Measurements from ENCODE around the gene FOXP4. TPM values are rescaled to one million over a fixed set of nuclear protein-coding genes. Genes with fewer than 3 reads are reported as not detected.

Gene FOXP4
- total RNA-seq, 1 donor from 2014 or later, result 30.0 TPM

- H3K27ac ChIP-seq, result no peak overlapping the region
- intact Hi-C loops (cut with DNase I), result no loop called here
- peaks cover 50% of the 10 kb centered on the region for H3K36me3 ChIP-seq
- no peak overlapping the region for H3K4me3 ChIP-seq
- H3K9me3 ChIP-seq, result no peaks in the 10 kb centered on the region
- TF ChIP-seq CTCF (IDR thresholded peaks at IDR 0.05), result no peak
- no peak for DNase-seq
- no peaks in the 10 kb centered on the region for H3K27me3 ChIP-seq (ENCODE audit: low read depth)
- H3K4me1 ChIP-seq, result peaks cover 23% of the 10 kb centered on the region
- ATAC-seq, result no peak
Observed at GRCh38 chr6:41570259-41570615, 24.1 kb downstream of the FOXP4 start.

GRCh38 chr6:41571021-41571780 is 25.0 kb downstream of the FOXP4 start:
- no peak for TF ChIP-seq CTCF (IDR thresholded peaks at IDR 0.05)
- H3K9me3 ChIP-seq, result no peaks in the 10 kb centered on the region
- intact Hi-C loops (cut with DNase I), result no loop called here
- H3K27ac ChIP-seq, result no peak overlapping the region
- no peaks in the 10 kb centered on the region for H3K27me3 ChIP-seq (ENCODE audit: low read depth)
- no peak for ATAC-seq
- peaks cover 40% of the 10 kb centered on the region for H3K36me3 ChIP-seq
- H3K4me1 ChIP-seq, result peaks cover 25% of the 10 kb centered on the region
- H3K4me3 ChIP-seq, result no peak overlapping the region
- no peak for DNase-seq

- Histone ChIP-seq H3K9me3 (no peaks in the 10 kb centered on the region), H3K4me3 (no peak overlapping the region), H3K27me3 (ENCODE audit: low read depth) (no peaks in the 10 kb centered on the region), H3K4me1 (peaks cover 39% of the 10 kb centered on the region), H3K36me3 (peaks cover 26% of the 10 kb centered on the region), H3K27ac (no peak overlapping the region)
- intact Hi-C loops (cut with DNase I), result no loop called here
- ATAC-seq (no peak), DNase-seq (no peak)
- no peak for TF ChIP-seq CTCF (IDR thresholded peaks at IDR 0.05)
Observed at GRCh38 chr6:41572613-41573012, 26.4 kb downstream of the FOXP4 start.

GRCh38 chr6:41573276-41573675 is 27.1 kb downstream of the FOXP4 start:
- H3K27ac ChIP-seq, result no peak overlapping the region
- no peak for DNase-seq
- no peak for TF ChIP-seq CTCF (IDR thresholded peaks at IDR 0.05)
- ATAC-seq, result no peak
- no peaks in the 10 kb centered on the region for H3K27me3 ChIP-seq (ENCODE audit: low read depth)
- peaks cover 40% of the 10 kb centered on the region for H3K4me1 ChIP-seq
- H3K36me3 ChIP-seq, result peaks cover 20% of the 10 kb centered on the region
- intact Hi-C loops (cut with DNase I), result no loop called here
- H3K4me3 ChIP-seq, result no peak overlapping the region
- no peaks in the 10 kb centered on the region for H3K9me3 ChIP-seq

- ATAC-seq, result no peak
- peaks cover 17% of the 10 kb centered on the region for H3K36me3 ChIP-seq
- no peaks in the 10 kb centered on the region for H3K9me3 ChIP-seq
- no peak overlapping the region for H3K27ac ChIP-seq
- intact Hi-C loops (cut with DNase I), result no loop called here
- no peaks in the 10 kb centered on the region for H3K27me3 ChIP-seq (ENCODE audit: low read depth)
- TF ChIP-seq CTCF (IDR thresholded peaks at IDR 0.05), result no peak
- H3K4me3 ChIP-seq, result no peak overlapping the region
- no peak for DNase-seq
- H3K4me1 ChIP-seq, result peaks cover 43% of the 10 kb centered on the region
Observed at GRCh38 chr6:41573985-41574384, 27.8 kb downstream of the FOXP4 start.

All from lower lobe of right lung (tissue), 2 donors.